22Rv1 (cell line): ENCODE results near the gene SLC9A9.

Experiments used
- H3K27ac ChIP-seq: fragments of 450-650 bp; 2 replicates; pipeline ENCODE4 v1.5.1; 2017
- ZFX ChIP-seq: fragments of 450-650 bp; IDR thresholded peaks from 2 replicates; pipeline ENCODE4 v1.6.1; 2017; ENCODE audit warnings: antibody characterized with exemption, borderline replicate concordance
- TF ChIP-seq, protein P1 (sequence below): fragments of 450-650 bp; IDR thresholded peaks from 2 replicates; pipeline ENCODE4 v1.5.1; 2017; ENCODE audit warnings: mild to moderate bottlenecking

SLC9A9 gene

DNA sequence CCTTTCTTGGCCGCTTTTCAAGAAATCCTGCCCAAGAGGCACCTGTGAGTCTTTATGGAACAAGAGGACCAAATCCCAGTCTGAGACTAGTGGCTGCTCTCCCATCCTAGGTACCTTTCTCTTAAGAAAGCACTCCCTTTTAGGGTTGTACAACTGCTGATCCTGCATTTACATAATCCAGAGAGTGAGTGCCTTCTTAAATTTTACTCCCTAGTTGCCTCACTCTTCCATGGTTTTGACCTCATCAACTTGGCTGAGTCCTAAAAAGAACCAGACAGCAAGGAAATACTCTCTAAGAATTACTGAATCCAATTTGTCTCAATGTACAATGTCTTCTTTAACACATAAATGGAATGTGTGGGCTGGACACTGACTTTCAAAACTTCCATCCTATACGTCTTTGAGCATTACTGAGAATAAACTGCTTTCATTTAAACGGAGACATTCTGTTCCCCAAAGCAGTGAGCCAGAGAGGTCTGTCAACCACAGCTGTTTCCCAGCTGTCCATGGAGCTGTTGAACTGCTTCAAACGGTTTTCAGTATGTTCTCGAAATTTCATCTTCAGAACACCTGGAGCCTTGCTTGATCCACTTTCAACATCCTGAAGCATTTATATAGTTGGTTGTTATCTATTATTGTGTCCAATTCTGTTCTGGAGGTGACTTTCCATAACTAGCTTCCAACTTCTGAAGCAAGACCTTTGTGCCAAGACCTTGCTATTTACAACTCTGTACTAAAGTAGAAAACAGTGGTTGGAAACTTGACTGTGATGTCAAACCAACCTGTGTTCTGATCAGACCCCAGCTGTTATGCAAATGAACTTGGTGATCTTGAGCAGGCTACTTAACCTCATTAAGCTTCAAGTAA, 179.1 kb downstream of the SLC9A9 start:
- TF ChIP-seq ZFX, result no peak
- TF ChIP-seq, protein P1, sequence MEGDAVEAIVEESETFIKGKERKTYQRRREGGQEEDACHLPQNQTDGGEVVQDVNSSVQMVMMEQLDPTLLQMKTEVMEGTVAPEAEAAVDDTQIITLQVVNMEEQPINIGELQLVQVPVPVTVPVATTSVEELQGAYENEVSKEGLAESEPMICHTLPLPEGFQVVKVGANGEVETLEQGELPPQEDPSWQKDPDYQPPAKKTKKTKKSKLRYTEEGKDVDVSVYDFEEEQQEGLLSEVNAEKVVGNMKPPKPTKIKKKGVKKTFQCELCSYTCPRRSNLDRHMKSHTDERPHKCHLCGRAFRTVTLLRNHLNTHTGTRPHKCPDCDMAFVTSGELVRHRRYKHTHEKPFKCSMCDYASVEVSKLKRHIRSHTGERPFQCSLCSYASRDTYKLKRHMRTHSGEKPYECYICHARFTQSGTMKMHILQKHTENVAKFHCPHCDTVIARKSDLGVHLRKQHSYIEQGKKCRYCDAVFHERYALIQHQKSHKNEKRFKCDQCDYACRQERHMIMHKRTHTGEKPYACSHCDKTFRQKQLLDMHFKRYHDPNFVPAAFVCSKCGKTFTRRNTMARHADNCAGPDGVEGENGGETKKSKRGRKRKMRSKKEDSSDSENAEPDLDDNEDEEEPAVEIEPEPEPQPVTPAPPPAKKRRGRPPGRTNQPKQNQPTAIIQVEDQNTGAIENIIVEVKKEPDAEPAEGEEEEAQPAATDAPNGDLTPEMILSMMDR, result no peak
- H3K27ac ChIP-seq, result no peak overlapping the region

DNA sequence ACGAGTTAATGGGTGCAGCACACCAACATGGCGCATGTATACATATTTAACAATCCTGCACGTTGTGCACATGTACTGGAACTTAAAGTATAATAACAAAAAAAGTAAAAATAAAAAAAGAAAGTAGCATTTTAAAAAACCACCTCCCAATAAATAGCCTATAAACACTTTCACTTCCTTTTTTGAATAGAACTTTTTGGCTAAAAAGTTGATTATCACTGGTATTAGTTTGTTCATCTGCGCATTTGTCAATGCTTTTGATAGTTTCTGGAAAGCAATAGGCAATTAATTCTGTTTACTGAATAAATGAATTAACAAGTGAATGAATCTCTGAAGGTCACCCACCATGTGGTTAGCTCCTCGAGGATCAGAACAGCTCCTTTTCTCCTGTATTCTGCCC, 179.9 kb downstream of the SLC9A9 start:
- no peak for TF ChIP-seq ZFX
- TF ChIP-seq, protein P1, result no peak
- H3K27ac ChIP-seq, result no peak overlapping the region

DNA sequence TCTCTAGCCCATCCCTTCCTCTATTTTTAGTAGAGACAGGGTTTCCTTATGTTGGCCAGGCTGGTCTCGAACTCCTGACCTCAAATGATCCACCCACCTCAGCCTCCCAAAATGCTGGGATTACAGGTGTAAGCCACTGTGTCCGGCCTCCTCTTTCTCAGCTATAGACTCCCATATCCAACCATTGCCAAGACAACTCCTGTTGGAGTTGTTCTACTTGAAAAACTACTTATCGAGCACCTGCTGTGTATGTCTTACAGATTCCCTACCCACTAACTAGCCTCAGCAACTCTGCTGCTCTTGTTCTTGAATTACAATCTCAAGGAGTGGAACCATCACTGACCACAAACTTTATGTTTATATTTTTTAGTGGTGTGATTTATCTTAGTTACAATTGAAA, 186.6 kb downstream of the SLC9A9 start:
- H3K27ac ChIP-seq, result no peak overlapping the region
- TF ChIP-seq, protein P1, result no peak
- TF ChIP-seq ZFX, result no peak

DNA sequence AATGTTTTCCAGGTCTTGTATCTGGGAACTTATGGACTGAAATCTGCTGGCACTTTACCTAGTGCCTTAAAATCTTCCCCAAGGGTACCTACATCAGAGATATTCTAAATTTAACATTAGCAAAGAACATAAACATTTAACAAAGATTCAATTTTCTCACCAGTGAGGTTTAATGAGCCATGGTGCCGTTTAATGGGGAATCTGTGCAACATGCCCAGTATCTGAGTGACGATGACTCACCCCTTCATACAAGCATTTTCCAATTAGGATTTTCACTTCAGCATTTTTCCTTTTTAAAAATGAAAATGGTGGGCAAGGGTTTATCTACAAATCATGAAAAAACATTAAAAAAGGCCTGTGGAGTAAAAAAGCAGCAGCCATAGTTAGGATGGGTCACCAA, 189.4 kb downstream of the SLC9A9 start:
- no peak for TF ChIP-seq ZFX
- TF ChIP-seq, protein P1, result no peak
- no peak overlapping the region for H3K27ac ChIP-seq

DNA sequence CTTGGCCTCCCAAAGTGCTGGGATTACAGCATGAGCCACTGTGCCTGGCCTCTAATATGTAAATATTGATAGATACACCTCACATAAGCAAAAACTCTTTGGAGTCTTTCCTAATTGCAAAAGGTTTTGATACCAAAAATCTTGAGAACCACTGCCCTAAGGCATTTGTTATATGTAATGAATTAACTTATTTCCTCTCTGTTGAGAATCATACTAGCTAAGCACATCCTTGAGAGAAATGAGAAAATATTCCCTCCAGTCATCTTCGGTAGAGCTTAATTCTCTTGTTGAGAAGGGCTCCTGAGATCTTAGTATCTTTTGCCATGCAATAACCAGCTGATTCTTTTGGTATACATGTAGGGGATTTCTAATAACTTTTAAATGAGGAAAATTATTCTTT, 190.2 kb downstream of the SLC9A9 start:
- TF ChIP-seq, protein P1, result no peak
- TF ChIP-seq ZFX, result no peak
- no peak overlapping the region for H3K27ac ChIP-seq

DNA sequence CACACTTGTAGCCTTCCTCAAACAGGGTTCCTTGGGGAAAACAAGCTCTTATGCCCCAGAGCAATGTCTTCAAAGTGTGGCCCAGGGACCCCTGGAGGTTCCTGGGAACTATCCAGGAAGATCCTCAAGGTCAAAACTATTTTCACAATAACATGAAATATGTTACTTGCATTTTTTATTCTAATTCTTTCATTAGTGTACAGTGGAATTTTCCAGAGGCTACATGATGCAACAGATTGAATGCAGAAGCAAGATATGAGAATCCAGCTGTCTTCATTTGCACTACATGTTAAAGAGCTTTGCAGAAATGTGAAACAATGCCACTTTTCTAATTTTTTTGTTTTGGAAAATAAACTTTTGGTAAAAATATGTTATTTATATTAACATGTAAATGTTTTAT, 190.9 kb downstream of the SLC9A9 start:
- H3K27ac ChIP-seq, result no peak overlapping the region
- TF ChIP-seq ZFX, result no peak
- TF ChIP-seq, protein P1, result no peak

DNA sequence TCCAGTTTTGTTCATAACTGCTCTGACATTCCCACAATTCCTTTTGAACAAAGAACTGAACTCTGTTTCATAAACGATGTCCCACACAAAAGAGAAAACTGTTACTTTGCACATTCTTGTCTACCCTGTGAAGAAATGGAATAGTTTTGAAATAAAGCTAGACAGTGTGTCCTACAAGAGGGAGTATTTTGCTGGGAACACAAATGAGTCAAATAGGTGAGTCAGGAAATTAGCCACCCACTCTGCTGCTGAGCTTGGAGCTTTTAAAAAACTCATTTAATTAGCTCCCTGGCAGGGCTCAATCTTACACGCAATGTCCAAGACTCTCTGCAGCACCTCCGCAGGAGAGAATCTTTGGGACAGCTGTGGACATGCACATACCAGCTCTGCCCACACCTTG, 193.4 kb downstream of the SLC9A9 start:
- TF ChIP-seq, protein P1, result no peak
- no peak for TF ChIP-seq ZFX
- no peak overlapping the region for H3K27ac ChIP-seq
